AG10803 (cell line): ENCODE measurements around the gene GFPT1.
A peak's percentile ranks its signal among the peaks of the same experiment; 100 is the strongest.

Experiments
- DNase-seq: peaks from one replicate; pipeline ENCODE4 v3.0.0; 2010; ENCODE audit warnings: low read depth
- H3K4me3 ChIP-seq: 2 replicates; pipeline ENCODE4 v1.5.1; 2011; ENCODE audit warnings: mild to moderate bottlenecking, low read length, control low read depth
- TF ChIP-seq, protein P1 (sequence below): conservative IDR thresholded peaks from 2 replicates; pipeline ENCODE4 v1.5.1; 2011; ENCODE audit warnings: mild to moderate bottlenecking, low read length, control low read depth, inconsistent platforms

GFPT1 gene

DNA sequence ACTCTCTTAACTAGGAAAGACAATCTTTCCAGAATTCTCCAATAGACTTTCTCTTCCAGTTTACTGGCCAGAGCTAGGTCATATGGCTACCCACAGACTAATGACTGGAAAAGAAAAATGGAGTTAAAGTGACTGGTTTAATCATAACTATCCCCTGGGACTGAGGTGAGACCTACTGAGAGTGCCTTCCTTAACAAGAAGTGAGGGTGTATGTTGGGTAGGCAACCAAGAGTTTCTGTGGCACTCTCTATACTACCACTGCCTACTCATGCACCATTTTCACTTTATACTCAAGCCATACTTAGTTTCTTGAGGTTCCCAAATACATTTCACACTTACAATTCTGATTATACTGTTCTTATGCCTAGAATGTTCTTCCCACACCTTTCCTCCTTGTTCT lies 6.9 kb upstream of the GFPT1 start:
- H3K4me3 ChIP-seq: no peak overlapping the region
- TF ChIP-seq, protein P1, sequence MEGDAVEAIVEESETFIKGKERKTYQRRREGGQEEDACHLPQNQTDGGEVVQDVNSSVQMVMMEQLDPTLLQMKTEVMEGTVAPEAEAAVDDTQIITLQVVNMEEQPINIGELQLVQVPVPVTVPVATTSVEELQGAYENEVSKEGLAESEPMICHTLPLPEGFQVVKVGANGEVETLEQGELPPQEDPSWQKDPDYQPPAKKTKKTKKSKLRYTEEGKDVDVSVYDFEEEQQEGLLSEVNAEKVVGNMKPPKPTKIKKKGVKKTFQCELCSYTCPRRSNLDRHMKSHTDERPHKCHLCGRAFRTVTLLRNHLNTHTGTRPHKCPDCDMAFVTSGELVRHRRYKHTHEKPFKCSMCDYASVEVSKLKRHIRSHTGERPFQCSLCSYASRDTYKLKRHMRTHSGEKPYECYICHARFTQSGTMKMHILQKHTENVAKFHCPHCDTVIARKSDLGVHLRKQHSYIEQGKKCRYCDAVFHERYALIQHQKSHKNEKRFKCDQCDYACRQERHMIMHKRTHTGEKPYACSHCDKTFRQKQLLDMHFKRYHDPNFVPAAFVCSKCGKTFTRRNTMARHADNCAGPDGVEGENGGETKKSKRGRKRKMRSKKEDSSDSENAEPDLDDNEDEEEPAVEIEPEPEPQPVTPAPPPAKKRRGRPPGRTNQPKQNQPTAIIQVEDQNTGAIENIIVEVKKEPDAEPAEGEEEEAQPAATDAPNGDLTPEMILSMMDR: no peak
- no peak for DNase-seq

DNA sequence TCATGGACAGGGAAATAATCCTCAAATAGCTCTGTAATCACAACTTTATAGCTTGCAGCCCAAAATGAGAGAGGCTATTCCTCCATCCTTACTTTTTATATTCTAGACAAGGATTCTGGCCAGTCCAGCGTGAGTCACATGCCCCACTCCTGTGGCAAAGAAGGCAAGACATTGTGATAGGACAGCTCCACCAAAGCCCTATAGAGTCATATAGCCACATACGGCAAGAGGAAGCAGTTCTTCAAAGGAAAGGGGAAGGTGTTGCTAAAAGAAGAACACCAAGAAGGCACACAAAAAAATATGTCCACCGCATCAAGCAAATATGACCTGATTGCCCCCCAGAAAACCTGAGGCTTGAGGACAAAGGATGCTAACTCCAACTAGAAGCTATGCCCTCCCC lies 3.4 kb upstream of the GFPT1 start:
- no peak for DNase-seq
- no peak overlapping the region for H3K4me3 ChIP-seq
- TF ChIP-seq, protein P1: no peak

DNA sequence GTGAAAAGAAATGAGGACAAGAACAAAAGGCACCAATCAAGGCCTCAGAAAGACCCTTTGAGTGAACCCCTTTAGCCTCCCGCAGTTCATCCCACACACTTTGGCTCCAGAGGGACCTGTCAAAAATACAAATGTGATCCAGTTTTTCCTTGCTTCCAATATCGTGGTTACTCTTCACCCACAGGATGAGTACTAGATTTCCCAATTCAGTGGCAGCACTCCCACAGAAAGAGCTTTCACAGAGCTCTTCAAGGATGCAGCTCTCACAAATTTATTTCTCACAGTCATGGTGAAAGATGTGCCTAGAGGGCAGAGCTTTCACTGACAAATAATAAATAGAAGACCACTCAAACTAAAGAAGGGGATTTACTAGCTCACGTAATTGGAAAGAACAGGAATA lies 3.0 kb upstream of the GFPT1 start:
- TF ChIP-seq, protein P1: no peak
- peak; percentile 35 for DNase-seq
- no peak overlapping the region for H3K4me3 ChIP-seq

DNA sequence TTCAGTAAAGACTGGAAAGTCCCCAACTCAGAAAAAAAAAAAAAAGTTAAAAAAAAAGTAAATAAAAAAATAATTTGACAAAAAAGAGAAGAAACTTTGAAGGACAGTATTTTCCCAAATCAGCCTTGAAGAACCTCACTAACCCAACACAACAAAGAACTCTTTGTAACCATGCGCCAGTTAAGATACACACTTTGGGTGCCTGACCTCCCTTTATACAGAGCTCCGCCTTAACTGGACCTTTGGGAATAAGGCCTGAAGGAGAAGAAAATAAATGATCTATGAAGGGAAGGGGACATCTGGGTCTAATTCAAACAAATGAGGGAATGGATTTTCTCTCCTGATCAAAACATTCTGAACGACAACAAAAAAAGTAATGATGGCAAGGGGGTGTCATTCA lies 2.2 kb upstream of the GFPT1 start:
- no peak overlapping the region for H3K4me3 ChIP-seq
- DNase-seq: no peak
- TF ChIP-seq, protein P1: no peak

DNA sequence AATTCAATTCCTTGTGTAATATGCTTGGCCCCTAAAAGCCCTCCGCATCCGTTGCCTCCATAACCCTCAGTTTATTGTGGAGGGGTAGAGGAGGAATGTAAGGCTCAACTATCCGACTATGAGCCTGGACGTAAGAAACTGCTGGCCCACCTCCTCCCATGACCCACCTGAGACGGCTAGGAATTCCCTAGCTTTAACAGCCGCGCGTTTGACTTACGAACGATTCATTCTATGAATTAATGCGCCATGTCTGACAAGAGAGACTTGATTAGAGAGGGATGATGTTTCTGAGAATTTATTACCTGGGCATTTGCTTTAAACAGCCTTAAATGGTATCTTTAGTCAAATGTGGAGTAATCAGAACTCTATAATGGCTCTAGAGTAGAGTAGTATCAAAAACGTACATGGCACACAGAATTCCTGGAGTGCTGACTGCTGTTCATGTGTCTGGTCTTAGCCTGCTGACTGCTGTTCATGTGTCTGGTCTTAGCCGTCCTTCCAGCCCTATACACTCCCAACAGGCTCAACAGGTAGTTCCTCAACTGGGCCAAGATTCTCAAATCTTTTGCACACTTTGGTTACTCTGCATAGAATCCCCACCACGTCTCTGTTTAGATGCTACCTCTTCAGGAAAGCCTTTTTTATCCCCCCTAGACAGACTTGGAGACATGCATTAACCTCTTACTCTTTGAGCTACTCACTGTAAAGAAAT lies 899 bp upstream of the GFPT1 start:
- TF ChIP-seq, protein P1: no peak
- H3K4me3 ChIP-seq: peak overlapping the region; percentile 71
- no peak for DNase-seq

DNA sequence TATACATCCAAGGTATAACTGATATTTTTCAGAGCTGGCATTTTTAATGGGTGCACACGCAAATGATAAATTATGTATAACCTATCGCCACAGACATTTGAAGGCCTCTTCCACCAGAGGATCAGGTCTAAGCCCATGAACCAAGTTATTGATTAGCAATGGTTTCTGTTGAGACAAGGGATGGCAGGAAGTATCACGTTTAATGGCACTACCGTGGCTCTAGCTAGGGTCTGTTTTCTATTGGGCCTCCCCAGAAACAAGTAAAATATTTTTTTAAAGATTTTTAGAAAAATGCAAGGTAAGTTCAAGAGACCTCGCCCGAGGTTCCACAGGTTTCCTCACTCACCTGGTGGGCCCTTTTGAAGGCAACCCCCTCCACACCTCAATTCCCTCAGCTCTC lies 667 bp downstream of the GFPT1 start:
- DNase-seq: no peak
- H3K4me3 ChIP-seq: peak overlapping the region; percentile 62
- TF ChIP-seq, protein P1: no peak

DNA sequence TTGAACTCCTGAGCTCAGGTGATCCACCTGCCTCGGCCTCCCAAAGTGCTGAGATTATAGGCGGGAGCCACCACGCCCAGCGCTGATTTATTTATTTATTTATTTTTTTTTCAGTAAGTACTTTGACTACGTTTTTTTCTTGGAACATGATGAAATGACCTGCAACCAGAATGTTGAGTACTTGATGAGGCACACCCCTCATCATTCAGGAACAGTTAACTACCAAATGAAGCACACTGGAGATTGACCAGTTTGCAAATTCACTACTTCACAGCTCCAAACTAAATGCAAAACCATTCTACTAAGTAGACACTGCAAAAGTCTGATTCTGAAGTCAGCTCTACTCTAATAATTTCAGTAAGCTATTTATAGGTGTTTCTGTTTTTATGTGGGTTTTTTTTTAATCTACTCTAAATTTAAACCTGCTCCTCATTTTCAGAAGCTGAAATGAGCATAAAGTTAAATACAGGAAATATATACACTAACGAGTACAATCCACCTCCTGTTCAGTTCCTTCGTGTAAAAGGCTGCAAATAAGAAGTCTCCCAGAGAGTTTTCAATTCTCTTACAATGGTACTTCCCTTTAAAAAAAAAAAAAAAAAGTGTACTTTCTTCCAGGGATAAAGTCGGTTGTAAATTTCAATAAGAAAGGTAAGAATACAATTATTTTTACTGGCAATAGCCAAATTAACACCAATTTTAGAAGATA lies 1.4 kb downstream of the GFPT1 start:
- TF ChIP-seq, protein P1: no peak
- peak; percentile 78 for DNase-seq
- H3K4me3 ChIP-seq: peak overlapping the region; percentile 62
